ENCODE data around the gene TFDP1. TPM values are rescaled to one million over a fixed set of nuclear protein-coding genes. Genes with fewer than 3 reads are reported as not detected.
A peak's percentile ranks its signal among the peaks of the same experiment; 100 is the strongest.

The TFDP1 gene
- total and polyA plus RNA-seq, 4 experiments from 2014 or later: 20.7 to 63.4 (median 39.4) TPM

DNA sequence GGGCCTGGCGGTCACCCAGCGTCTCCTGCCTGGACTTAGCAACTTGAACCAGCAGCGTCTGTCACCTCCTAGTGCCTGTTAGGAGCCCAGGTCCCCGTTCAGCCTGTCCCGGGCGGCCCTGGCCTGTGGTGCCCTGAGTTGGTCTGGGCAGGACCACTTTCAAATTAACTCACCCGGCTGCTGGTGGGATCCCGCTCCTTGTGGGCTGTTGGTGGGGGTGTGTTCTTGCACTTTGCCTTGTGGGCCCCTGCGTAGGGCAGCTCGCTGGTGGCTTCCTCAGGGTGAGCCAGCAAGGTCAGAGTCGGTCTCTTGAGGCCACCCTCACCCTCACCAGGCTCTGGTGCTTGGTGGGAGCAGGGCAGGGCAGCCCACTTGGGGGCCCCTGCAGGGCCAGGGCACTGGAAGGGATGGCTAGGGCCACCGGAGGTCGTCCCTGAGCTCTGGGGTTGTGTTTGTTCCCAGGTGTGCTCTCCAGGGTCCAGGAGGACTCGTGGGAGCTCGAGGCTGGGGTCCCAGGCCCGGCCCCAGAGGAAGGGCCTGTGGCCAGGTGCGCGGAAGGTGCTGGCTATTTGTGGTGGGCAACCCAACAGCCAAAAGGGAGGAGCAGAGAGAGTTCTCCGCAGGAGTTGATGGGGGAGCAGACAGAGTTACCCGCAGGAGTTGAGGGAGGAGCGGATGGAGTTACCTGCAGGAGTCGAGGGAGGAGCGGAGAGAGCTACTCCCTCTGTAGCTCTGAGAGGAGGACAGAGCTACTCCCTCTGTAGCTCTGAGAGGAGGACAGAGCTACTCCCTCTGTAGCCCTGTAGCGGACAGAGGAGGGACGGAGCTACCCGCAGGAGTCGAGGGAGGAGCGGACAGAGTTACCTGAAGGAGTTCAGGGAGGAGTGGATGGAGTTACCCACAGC lies 16.9 kb downstream of the TFDP1 start:
- H3K9me3 ChIP-seq (ENCODE audit: control insufficient read depth in 1 of 2, low read length in 2 of 2): no peaks in the 10 kb centered on the region
- H3K4me3 ChIP-seq (ENCODE audit: low read length in 2 of 2): no peak overlapping the region
- peaks cover 10% of the 10 kb centered on the region for H3K36me3 ChIP-seq (ENCODE audit: insufficient read depth, low read length)
- H3K27me3 Mint-ChIP-seq: no peaks in the 10 kb centered on the region
- intact Hi-C loops (cut with micrococcal nuclease): no loop called here
- H3K4me1 Mint-ChIP-seq: peaks cover 10 to 19% (median 14%) of the 10 kb centered on the region in 4 donors
- H3K27me3 ChIP-seq (ENCODE audit: insufficient read depth, low read length): no peaks in the 10 kb centered on the region
- H3K9me3 Mint-ChIP-seq: peaks cover 0 to 2% (median 0%) of the 10 kb centered on the region in 8 donors
- no peaks in the 10 kb centered on the region for H3K4me1 ChIP-seq (ENCODE audit: insufficient read depth, low read length)
- no peak for DNase-seq
- H3K36me3 Mint-ChIP-seq: peaks cover 17% of the 10 kb centered on the region in 2 donors
- H3K27ac Mint-ChIP-seq: no peak overlapping the region
- CTCF ChIA-PET (ENCODE audit: partially characterized antibody): no interaction called here
- POLR2A ChIA-PET (ENCODE audit: partially characterized antibody): no interaction called here
- H3K27ac ChIP-seq (ENCODE audit: low read depth, low read length): no peak overlapping the region
- H3K4me3 Mint-ChIP-seq: no peak overlapping the region

DNA sequence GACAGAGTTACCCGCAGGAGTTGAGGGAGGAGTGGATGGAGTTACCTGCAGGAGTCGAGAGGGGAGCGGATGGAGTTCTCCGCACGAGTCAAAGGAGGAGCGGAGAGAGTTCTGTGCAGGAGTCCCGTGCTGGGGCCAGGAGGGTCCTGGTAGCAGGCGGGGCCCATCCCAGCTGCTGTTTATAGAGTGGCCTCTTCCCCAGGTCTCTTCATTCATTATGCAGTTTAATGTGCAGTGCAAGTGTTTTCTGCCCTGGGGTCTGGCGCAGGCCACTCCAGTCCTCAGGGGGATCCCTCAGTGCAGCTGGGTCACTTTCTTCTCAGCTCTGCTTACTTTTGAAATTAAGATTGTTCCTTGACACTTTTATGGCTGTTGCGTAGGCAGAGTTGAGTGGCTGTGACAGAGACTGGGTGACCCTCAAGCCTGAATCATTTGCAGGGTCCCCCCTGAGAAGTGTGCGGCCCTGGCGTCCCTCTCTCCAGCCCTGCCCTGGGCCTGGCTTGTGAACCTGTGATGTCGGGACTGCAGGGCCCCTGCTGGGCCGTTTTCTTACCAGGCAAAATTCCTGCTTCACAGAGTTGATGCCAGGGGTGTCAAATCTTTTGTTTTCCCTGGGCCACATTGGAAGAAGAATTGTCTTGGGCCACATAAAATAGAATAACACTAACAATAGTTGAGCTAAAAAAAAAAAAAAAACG lies 17.9 kb downstream of the TFDP1 start:
- H3K4me1 Mint-ChIP-seq: peaks cover 10 to 27% (median 16%) of the 10 kb centered on the region in 4 donors
- H3K27me3 ChIP-seq (ENCODE audit: insufficient read depth, low read length): no peaks in the 10 kb centered on the region
- intact Hi-C loops (cut with micrococcal nuclease): no loop called here
- H3K9me3 ChIP-seq (ENCODE audit: control insufficient read depth in 1 of 2, low read length in 2 of 2): no peaks in the 10 kb centered on the region
- peaks cover 8% of the 10 kb centered on the region for H3K36me3 ChIP-seq (ENCODE audit: insufficient read depth, low read length)
- ChIA-PET POLR2A (ENCODE audit: partially characterized antibody) (no interaction called here), CTCF (ENCODE audit: partially characterized antibody) (no interaction called here)
- peaks cover 0 to 2% (median 0%) of the 10 kb centered on the region in 8 donors for H3K9me3 Mint-ChIP-seq
- peak overlapping the region in 2 of 7 donors; percentile 57 to 91 for H3K27ac Mint-ChIP-seq
- no peak overlapping the region for H3K4me3 ChIP-seq (ENCODE audit: low read length in 2 of 2)
- DNase-seq: no peak
- no peaks in the 10 kb centered on the region for H3K27me3 Mint-ChIP-seq
- H3K4me1 ChIP-seq (ENCODE audit: insufficient read depth, low read length): no peaks in the 10 kb centered on the region
- peaks cover 14 to 15% of the 10 kb centered on the region in 2 donors for H3K36me3 Mint-ChIP-seq
- H3K4me3 Mint-ChIP-seq: no peak overlapping the region
- H3K27ac ChIP-seq (ENCODE audit: low read depth, low read length): no peak overlapping the region

DNA sequence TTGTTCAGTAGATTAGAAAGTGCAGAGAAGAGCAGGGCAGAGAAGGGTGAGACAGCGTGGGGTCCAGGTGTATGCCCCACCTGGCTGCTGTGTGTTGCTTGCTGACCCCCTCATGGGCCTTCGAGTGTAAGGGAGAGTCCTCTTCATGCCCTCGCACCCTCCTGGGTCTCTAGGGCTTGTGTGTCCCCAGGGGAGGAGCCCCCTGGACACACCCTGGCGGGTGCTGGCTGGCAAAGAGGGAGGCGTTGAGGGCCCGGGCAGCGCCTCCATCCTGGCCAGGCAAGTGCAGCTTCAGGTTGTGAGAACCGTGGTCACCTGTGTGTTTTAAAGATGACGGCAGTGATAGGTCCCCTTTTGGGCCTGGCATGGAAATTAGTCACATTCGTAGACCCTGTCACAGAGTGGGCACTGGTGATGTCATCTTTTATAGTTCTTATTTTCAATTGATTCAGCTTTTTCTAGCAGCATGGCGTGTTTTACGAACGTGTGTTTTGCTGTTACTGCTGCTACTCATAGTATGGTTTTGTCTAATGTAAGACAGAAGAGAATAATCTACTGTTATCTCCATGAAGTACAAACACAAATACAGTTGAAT lies 18.7 kb downstream of the TFDP1 start:
- peak overlapping the region in 1 of 7 donors; percentile 91 for H3K27ac Mint-ChIP-seq
- POLR2A ChIA-PET (ENCODE audit: partially characterized antibody): no interaction called here
- Histone ChIP-seq H3K9me3 (ENCODE audit: control insufficient read depth in 1 of 2, low read length in 2 of 2) (no peaks in the 10 kb centered on the region), H3K27me3 (ENCODE audit: insufficient read depth, low read length) (no peaks in the 10 kb centered on the region), H3K36me3 (ENCODE audit: insufficient read depth, low read length) (no peaks in the 10 kb centered on the region), H3K4me1 (ENCODE audit: insufficient read depth, low read length) (no peaks in the 10 kb centered on the region), H3K4me3 (ENCODE audit: low read length in 2 of 2) (no peak overlapping the region), H3K27ac (ENCODE audit: low read depth, low read length) (no peak overlapping the region)
- H3K9me3 Mint-ChIP-seq: peaks cover 0 to 2% (median 0%) of the 10 kb centered on the region in 8 donors
- intact Hi-C loops (cut with micrococcal nuclease): no loop called here
- H3K27me3 Mint-ChIP-seq: no peaks in the 10 kb centered on the region
- peaks cover 11 to 12% of the 10 kb centered on the region in 2 donors for H3K36me3 Mint-ChIP-seq
- CTCF ChIA-PET (ENCODE audit: partially characterized antibody): no interaction called here
- H3K4me3 Mint-ChIP-seq: no peak overlapping the region
- H3K4me1 Mint-ChIP-seq: peaks cover 10 to 30% (median 16%) of the 10 kb centered on the region in 4 donors
- no peak for DNase-seq

DNA sequence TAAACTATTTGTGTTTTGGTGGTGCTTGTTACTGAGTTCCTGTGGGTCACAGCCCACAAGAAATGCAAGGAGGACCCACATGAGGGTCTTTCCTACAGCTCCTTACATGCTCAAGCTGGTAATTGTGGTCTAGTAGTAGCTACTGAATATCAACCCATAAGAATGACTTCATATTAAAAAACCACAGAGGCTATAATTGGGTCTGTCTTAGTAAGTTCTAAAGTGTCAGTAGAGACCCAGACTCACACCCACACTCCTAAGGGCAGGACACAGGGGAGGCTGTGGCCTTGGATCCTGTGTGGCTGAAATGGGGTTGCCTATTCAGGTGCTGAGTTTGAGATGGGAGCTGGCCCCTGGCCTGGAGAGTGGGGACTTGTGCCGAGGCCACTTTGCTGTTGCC lies 19.6 kb downstream of the TFDP1 start:
- no peak overlapping the region for H3K4me3 ChIP-seq (ENCODE audit: low read length in 2 of 2)
- ChIA-PET POLR2A (ENCODE audit: partially characterized antibody) (no interaction called here), CTCF (ENCODE audit: partially characterized antibody) (no interaction called here)
- no peak overlapping the region for H3K27ac ChIP-seq (ENCODE audit: low read depth, low read length)
- no peaks in the 10 kb centered on the region for H3K9me3 ChIP-seq (ENCODE audit: control insufficient read depth in 1 of 2, low read length in 2 of 2)
- Mint-ChIP-seq H3K4me1 (peaks cover 15 to 35% (median 18%) of the 10 kb centered on the region in 4 donors), H3K36me3 (peaks cover 8 to 9% of the 10 kb centered on the region in 2 donors), H3K27ac (no peak overlapping the region), H3K9me3 (peaks cover 0 to 2% (median 0%) of the 10 kb centered on the region in 8 donors), H3K27me3 (no peaks in the 10 kb centered on the region), H3K4me3 (no peak overlapping the region)
- no peaks in the 10 kb centered on the region for H3K4me1 ChIP-seq (ENCODE audit: insufficient read depth, low read length)
- DNase-seq: no peak
- intact Hi-C loops (cut with micrococcal nuclease): no loop called here
- no peaks in the 10 kb centered on the region for H3K27me3 ChIP-seq (ENCODE audit: insufficient read depth, low read length)
- H3K36me3 ChIP-seq (ENCODE audit: insufficient read depth, low read length): no peaks in the 10 kb centered on the region

DNA sequence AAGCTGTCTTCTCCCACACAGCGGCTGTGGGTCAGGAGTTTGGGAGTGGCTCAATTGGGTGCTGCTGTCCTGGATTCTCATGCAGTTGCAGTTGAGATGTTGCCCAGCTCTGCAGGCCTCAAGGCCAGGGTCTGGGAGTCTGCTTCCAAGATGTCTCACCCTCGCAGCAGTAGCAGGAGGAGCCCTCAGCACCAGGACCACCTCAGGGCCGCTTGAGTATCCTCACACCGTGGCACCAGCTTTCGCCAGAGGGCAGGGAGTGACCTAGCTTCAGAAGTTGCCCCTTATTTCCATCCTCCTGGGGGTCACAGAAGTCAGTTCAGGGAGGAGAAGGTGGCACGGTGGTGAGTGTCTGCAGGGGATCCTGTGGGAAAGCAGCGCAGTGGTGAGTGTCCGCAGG lies 20.9 kb downstream of the TFDP1 start:
- DNase-seq: no peak
- Histone ChIP-seq H3K9me3 (ENCODE audit: control insufficient read depth in 1 of 2, low read length in 2 of 2) (no peaks in the 10 kb centered on the region), H3K27ac (ENCODE audit: low read depth, low read length) (no peak overlapping the region), H3K27me3 (ENCODE audit: insufficient read depth, low read length) (no peaks in the 10 kb centered on the region), H3K4me3 (ENCODE audit: low read length in 2 of 2) (no peak overlapping the region), H3K4me1 (ENCODE audit: insufficient read depth, low read length) (no peaks in the 10 kb centered on the region), H3K36me3 (ENCODE audit: insufficient read depth, low read length) (no peaks in the 10 kb centered on the region)
- ChIA-PET POLR2A (ENCODE audit: partially characterized antibody) (no interaction called here), CTCF (ENCODE audit: partially characterized antibody) (no interaction called here)
- Mint-ChIP-seq H3K4me3 (no peak overlapping the region), H3K4me1 (peaks cover 15 to 35% (median 19%) of the 10 kb centered on the region in 4 donors), H3K36me3 (peaks cover 5 to 13% of the 10 kb centered on the region in 2 donors), H3K9me3 (no peaks in the 10 kb centered on the region), H3K27ac (peak overlapping the region in 1 of 7 donors; percentile 70), H3K27me3 (no peaks in the 10 kb centered on the region)
- intact Hi-C loops (cut with micrococcal nuclease): no loop called here

DNA sequence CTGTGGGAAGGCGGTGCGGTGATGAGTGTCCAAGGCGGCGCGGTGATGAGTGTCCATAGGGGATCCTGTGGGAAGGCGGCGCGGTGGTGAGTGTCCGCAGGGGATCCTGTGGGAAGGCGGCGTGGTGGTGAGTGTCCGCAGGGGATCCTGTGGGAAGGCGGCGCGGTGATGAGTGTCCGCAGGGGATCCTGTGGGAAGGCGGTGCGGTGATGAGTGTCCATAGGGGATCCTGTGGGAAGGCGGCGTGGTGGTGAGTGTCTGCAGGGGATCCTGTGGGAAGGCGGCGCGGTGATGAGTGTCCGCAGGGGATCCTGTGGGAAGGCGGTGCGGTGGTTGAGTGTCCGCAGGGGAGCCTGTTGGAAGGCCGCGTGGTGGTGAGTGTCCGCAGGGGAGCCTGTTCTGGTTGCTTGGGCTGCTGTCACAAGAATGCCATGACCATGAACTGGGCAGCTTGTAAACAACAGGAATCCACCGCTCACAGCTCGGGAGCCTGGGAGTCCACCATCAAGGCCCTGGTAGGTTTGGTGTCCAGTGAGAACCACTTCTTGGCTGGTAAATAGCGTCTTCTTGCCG lies 21.4 kb downstream of the TFDP1 start:
- H3K36me3 Mint-ChIP-seq: peaks cover 6 to 15% of the 10 kb centered on the region in 2 donors
- no peaks in the 10 kb centered on the region for H3K9me3 Mint-ChIP-seq
- intact Hi-C loops (cut with micrococcal nuclease): no loop called here
- H3K4me3 Mint-ChIP-seq: no peak overlapping the region
- no peaks in the 10 kb centered on the region for H3K9me3 ChIP-seq (ENCODE audit: control insufficient read depth in 1 of 2, low read length in 2 of 2)
- H3K27me3 ChIP-seq (ENCODE audit: insufficient read depth, low read length): no peaks in the 10 kb centered on the region
- CTCF ChIA-PET (ENCODE audit: partially characterized antibody): no interaction called here
- no peak overlapping the region for H3K27ac ChIP-seq (ENCODE audit: low read depth, low read length)
- H3K27ac Mint-ChIP-seq: no peak overlapping the region
- no peak for DNase-seq
- H3K4me1 Mint-ChIP-seq: peaks cover 15 to 35% (median 18%) of the 10 kb centered on the region in 4 donors
- POLR2A ChIA-PET (ENCODE audit: partially characterized antibody): no interaction called here
- H3K27me3 Mint-ChIP-seq: no peaks in the 10 kb centered on the region
- H3K36me3 ChIP-seq (ENCODE audit: insufficient read depth, low read length): no peaks in the 10 kb centered on the region
- no peaks in the 10 kb centered on the region for H3K4me1 ChIP-seq (ENCODE audit: insufficient read depth, low read length)
- no peak overlapping the region for H3K4me3 ChIP-seq (ENCODE audit: low read length in 2 of 2)
